Prostate gland (tissue), 2 donors: Measurements from ENCODE around the gene SVEP1. TPM values are rescaled to one million over a fixed set of nuclear protein-coding genes. Genes with fewer than 3 reads are reported as not detected.

ENCODE experiments used
- DNase-seq: peaks from one replicate; pipeline ENCODE4 v3.0.0-alpha.2; 2019; ENCODE audit warnings: low spot score
- H3K27ac ChIP-seq, 2 donors: fragments of 200-600 bp; sonication (generic); 2 replicates each; pipeline ENCODE4 v1.5.1; 2017 to 2019
- H3K27me3 ChIP-seq: fragments of 200-600 bp; sonication (generic); replicated peaks from 2 replicates; pipeline ENCODE4 v1.5.1; 2019; ENCODE audit not compliant: insufficient read depth
- H3K36me3 ChIP-seq, 2 donors: fragments of 200-600 bp; sonication (generic); 1 replicate in 1 of 2; 2 replicates in 1 of 2; pipeline versions ENCODE4 v1.5.1 to v1.8.1; 2017 to 2019
- H3K4me1 ChIP-seq: fragments of 200-600 bp; sonication (generic); replicated peaks from 2 replicates; pipeline ENCODE4 v1.5.1; 2019
- H3K4me3 ChIP-seq, 2 donors: fragments of 200-600 bp; sonication (generic); 2 replicates each; pipeline ENCODE4 v1.5.1; 2017 to 2019
- H3K9me3 ChIP-seq: fragments of 200-600 bp; sonication (generic); 2 replicates; pipeline ENCODE4 v1.5.1; 2017
- POLR2A ChIP-seq: fragments of 450-650 bp; IDR thresholded peaks from one replicate; pipeline ENCODE4 v1.6.1; 2016; ENCODE audit warnings: antibody characterized with exemption, mild to moderate bottlenecking
- POLR2AphosphoS5 ChIP-seq: sonication (generic); formaldehyde crosslinking; IDR thresholded peaks from one replicate; pipeline ENCODE4 v1.6.1; 2017; ENCODE audit warnings: antibody characterized with exemption
- WGBS: methylation state at CpG from one replicate; pipeline ENCODE4 v1.1.5; 2018; 5-methylcytosine and 5-hydroxymethylcytosine counted together
- intact Hi-C: fragments of 100-400 bp; cut with DNase I; formaldehyde crosslinking; loops from one replicate; pipeline ENCODE4 v1.14.2; 2022
- total RNA-seq, 2 donors: library from RNA; depleted of rRNA; stranded (reverse); fragments of >200 nt; gene quantifications; one replicate each; pipeline ENCODE4 v1.1.0, GENCODE V29; 2016
- TF ChIP-seq, protein P1 (sequence below), 4 experiments: fragments of 200-600 bp in 2 of 4; fragments of 450-650 bp in 2 of 4; sonication (generic) in 2 of 4; IDR thresholded peaks; 1 replicate in 3 of 4; 2 replicates in 1 of 4; pipeline ENCODE4 v1.5.1; 2016 to 2019; ENCODE audit warnings: antibody characterized with exemption in 4 of 4, mild to moderate bottlenecking in 2 of 4, moderate library complexity in 2 of 4

SVEP1 gene
- total RNA-seq, 2 donors from 2014 or later = 2.7 to 5.8 TPM

- intact Hi-C loops = no loop called here
- H3K27me3 ChIP-seq = no peaks in the 10 kb centered on the region
- no peaks in the 10 kb centered on the region for H3K4me1 ChIP-seq
- no peak for DNase-seq
- H3K4me3 ChIP-seq = no peak overlapping the region
- 93% methylated on average over 5 of the region's 5 CpGs for WGBS
- H3K27ac ChIP-seq = no peak overlapping the region
- no peaks in the 10 kb centered on the region for H3K9me3 ChIP-seq
- TF ChIP-seq, protein P1, sequence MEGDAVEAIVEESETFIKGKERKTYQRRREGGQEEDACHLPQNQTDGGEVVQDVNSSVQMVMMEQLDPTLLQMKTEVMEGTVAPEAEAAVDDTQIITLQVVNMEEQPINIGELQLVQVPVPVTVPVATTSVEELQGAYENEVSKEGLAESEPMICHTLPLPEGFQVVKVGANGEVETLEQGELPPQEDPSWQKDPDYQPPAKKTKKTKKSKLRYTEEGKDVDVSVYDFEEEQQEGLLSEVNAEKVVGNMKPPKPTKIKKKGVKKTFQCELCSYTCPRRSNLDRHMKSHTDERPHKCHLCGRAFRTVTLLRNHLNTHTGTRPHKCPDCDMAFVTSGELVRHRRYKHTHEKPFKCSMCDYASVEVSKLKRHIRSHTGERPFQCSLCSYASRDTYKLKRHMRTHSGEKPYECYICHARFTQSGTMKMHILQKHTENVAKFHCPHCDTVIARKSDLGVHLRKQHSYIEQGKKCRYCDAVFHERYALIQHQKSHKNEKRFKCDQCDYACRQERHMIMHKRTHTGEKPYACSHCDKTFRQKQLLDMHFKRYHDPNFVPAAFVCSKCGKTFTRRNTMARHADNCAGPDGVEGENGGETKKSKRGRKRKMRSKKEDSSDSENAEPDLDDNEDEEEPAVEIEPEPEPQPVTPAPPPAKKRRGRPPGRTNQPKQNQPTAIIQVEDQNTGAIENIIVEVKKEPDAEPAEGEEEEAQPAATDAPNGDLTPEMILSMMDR (IDR thresholded peaks at IDR 0.05) = no peak
- TF ChIP-seq POLR2AphosphoS5 (no peak), POLR2A (no peak)
- no peaks in the 10 kb centered on the region for H3K36me3 ChIP-seq
Observed at GRCh38 chr9:110517483-110517882, 62.1 kb downstream of the SVEP1 start.

- Histone ChIP-seq H3K4me3 (no peak overlapping the region), H3K9me3 (no peaks in the 10 kb centered on the region), H3K4me1 (no peaks in the 10 kb centered on the region), H3K36me3 (no peaks in the 10 kb centered on the region), H3K27ac (no peak overlapping the region), H3K27me3 (no peaks in the 10 kb centered on the region)
- 66% methylated on average over 1 of the region's 1 CpG for WGBS
- TF ChIP-seq POLR2AphosphoS5 (no peak), POLR2A (no peak)
- TF ChIP-seq, protein P1 (IDR thresholded peaks at IDR 0.05) = no peak
- intact Hi-C loops = no loop called here
- no peak for DNase-seq
Observed at GRCh38 chr9:110514897-110515296, 64.6 kb downstream of the SVEP1 start.

GRCh38 chr9:110512817-110513216 is 66.7 kb downstream of the SVEP1 start:
- Histone ChIP-seq H3K4me3 (no peak overlapping the region), H3K36me3 (no peaks in the 10 kb centered on the region), H3K27ac (no peak overlapping the region), H3K9me3 (no peaks in the 10 kb centered on the region), H3K4me1 (no peaks in the 10 kb centered on the region), H3K27me3 (no peaks in the 10 kb centered on the region)
- no peak for DNase-seq
- intact Hi-C loops = no loop called here
- WGBS = 81% methylated on average over 3 of the region's 3 CpGs
- TF ChIP-seq POLR2AphosphoS5 (no peak), POLR2A (no peak)
- TF ChIP-seq, protein P1 (IDR thresholded peaks at IDR 0.05) = no peak

- Histone ChIP-seq H3K4me3 (no peak overlapping the region), H3K27me3 (no peaks in the 10 kb centered on the region), H3K4me1 (no peaks in the 10 kb centered on the region), H3K9me3 (no peaks in the 10 kb centered on the region), H3K36me3 (no peaks in the 10 kb centered on the region), H3K27ac (no peak overlapping the region)
- intact Hi-C loops = loop anchor here (10.0 kb wide), 1 partner anchor 65 kb away; the partner anchor contains the start of gene SVEP1
- no peak for DNase-seq
- TF ChIP-seq, protein P1 (IDR thresholded peaks at IDR 0.05) = no peak
- TF ChIP-seq POLR2A (no peak), POLR2AphosphoS5 (no peak)
- 47% methylated on average over 1 of the region's 1 CpG for WGBS
Observed at GRCh38 chr9:110509792-110510191, 69.7 kb downstream of the SVEP1 start.

DNA sequence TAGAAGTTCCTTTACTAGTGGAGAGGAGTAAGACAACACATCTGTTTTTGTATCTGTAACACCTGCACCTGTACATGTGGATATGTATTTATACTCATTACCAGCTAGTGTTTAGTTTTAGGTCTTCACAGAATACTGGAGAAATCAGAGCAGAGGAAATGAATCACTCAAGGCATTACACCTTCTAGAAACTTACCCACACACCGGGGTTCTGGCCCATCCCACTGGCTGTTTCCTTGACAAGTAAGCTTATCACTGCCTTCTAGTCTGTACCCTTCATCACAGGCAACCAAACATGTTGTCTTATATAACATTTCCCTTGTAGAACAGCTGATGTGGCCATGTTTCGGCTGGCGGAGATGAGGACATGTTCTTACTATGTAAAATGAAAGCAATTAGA is 76.7 kb downstream of the SVEP1 start:
- H3K36me3 ChIP-seq = no peaks in the 10 kb centered on the region
- H3K27ac ChIP-seq = no peak overlapping the region
- intact Hi-C loops = loop anchor here (10.0 kb wide), 1 partner anchor 72 kb away; the partner anchor contains the start of gene SVEP1
- H3K27me3 ChIP-seq = no peaks in the 10 kb centered on the region
- 91% methylated on average over 3 of the region's 3 CpGs for WGBS
- TF ChIP-seq POLR2AphosphoS5 (no peak), POLR2A (no peak)
- TF ChIP-seq, protein P1 (IDR thresholded peaks at IDR 0.05) = no peak
- DNase-seq = no peak
- no peak overlapping the region for H3K4me3 ChIP-seq
- no peaks in the 10 kb centered on the region for H3K4me1 ChIP-seq
- no peaks in the 10 kb centered on the region for H3K9me3 ChIP-seq
